Ovary (tissue), 3 donors: ENCODE data around the gene ACTG1.

Experiments
- EP300 ChIP-seq: sonication (generic); formaldehyde crosslinking; IDR thresholded peaks from one replicate; pipeline ENCODE4 v1.6.1; 2017; ENCODE audit warnings: antibody characterized with exemption
- POLR2A ChIP-seq: fragments of 450-650 bp; IDR thresholded peaks from one replicate; pipeline ENCODE4 v1.6.1; 2017; ENCODE audit warnings: antibody characterized with exemption, mild to moderate bottlenecking, moderate library complexity
- TF ChIP-seq, protein P1 (sequence below), 3 donors: fragments of 450-650 bp in 2 of 3; fragments of 200-600 bp in 1 of 3; IDR thresholded peaks; one replicate each; pipeline versions ENCODE4 v1.5.1 to v1.8.0; 2016 to 2022; ENCODE audit warnings: antibody characterized with exemption in 3 of 3, mild to moderate bottlenecking in 1 of 3
- donor health status: DM: no; HTN: no; CAD: no.

DNA sequence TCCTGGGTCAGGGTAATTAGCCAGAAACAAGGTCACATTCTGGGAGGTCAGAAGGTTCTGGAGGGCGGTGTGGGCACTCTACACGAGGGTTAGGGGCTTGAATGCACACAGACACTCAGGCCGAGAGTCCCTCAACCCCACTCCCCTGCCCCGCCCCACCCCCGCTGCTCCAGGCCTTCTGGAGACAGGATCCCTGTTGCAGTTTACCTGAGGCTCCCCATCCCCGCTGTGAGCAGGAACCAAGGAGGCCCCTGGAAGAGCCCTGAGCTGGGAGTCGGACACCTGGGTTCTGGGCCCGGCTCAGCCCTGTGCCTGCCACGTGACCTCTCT, 4.4 kb upstream of the ACTG1 start:
- TF ChIP-seq, protein P1, sequence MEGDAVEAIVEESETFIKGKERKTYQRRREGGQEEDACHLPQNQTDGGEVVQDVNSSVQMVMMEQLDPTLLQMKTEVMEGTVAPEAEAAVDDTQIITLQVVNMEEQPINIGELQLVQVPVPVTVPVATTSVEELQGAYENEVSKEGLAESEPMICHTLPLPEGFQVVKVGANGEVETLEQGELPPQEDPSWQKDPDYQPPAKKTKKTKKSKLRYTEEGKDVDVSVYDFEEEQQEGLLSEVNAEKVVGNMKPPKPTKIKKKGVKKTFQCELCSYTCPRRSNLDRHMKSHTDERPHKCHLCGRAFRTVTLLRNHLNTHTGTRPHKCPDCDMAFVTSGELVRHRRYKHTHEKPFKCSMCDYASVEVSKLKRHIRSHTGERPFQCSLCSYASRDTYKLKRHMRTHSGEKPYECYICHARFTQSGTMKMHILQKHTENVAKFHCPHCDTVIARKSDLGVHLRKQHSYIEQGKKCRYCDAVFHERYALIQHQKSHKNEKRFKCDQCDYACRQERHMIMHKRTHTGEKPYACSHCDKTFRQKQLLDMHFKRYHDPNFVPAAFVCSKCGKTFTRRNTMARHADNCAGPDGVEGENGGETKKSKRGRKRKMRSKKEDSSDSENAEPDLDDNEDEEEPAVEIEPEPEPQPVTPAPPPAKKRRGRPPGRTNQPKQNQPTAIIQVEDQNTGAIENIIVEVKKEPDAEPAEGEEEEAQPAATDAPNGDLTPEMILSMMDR (IDR thresholded peaks at IDR 0.05), result no peak
- no peak for TF ChIP-seq EP300
- TF ChIP-seq POLR2A, result no peak
